Thyroid gland (tissue), 4 donors: Measurements from ENCODE around the gene RBM28. TPM values are rescaled to one million over a fixed set of nuclear protein-coding genes. Genes with fewer than 3 reads are reported as not detected.

ENCODE experiments used
- DNase-seq, 2 donors: peaks; one replicate each; pipeline ENCODE4 v3.0.0-alpha.2; 2019
- H3K27ac ChIP-seq, 3 donors: fragments of 200-600 bp; sonication (generic); 1 replicate in 2 of 3; 2 replicates in 1 of 3; pipeline ENCODE4 v1.5.1; 2016 to 2019; ENCODE audit warnings: mild to moderate bottlenecking in 1 of 3, moderate library complexity in 1 of 3
- H3K27me3 ChIP-seq: fragments of 200-600 bp; sonication (generic); one replicate; pipeline ENCODE4 v1.5.1; 2019
- H3K36me3 ChIP-seq, 2 donors: fragments of 200-600 bp; sonication (generic); one replicate each; pipeline ENCODE4 v1.5.1; 2016 to 2019
- H3K4me1 ChIP-seq, 2 donors: fragments of 200-600 bp; sonication (generic); one replicate each; pipeline ENCODE4 v1.5.1; 2017 to 2019
- H3K4me3 ChIP-seq, 3 donors: fragments of 200-600 bp; sonication (generic); replicated peaks in 1 of 3; 1 replicate in 2 of 3; 2 replicates in 1 of 3; pipeline ENCODE4 v1.5.1; 2016; ENCODE audit warnings: mild to moderate bottlenecking in 1 of 3
- H3K9me3 ChIP-seq: fragments of 200-600 bp; sonication (generic); one replicate; pipeline ENCODE4 v1.5.1; 2017
- CTCF ChIP-seq, 6 experiments: fragments of 200-600 bp in 3 of 6; fragments of 450-650 bp in 3 of 6; sonication (generic) in 3 of 6; IDR thresholded peaks; one replicate each; pipeline ENCODE4 v1.5.1; 2016 to 2019; ENCODE audit warnings: antibody characterized with exemption in 6 of 6, mild to moderate bottlenecking in 2 of 6, inconsistent platforms in 1 of 6, moderate library complexity in 1 of 6
- POLR2A ChIP-seq, 2 donors: fragments of 450-650 bp; IDR thresholded peaks; one replicate each; pipeline ENCODE4 v1.6.1; 2017; ENCODE audit warnings: antibody characterized with exemption in 2 of 2, mild to moderate bottlenecking in 2 of 2, moderate library complexity in 1 of 2
- WGBS, 2 donors: methylation state at CpG; one replicate each; pipeline ENCODE4 v1.1.5; 2017; 5-methylcytosine and 5-hydroxymethylcytosine counted together
- intact Hi-C: fragments of 100-400 bp; cut with DNase I; formaldehyde crosslinking; loops from one replicate; pipeline ENCODE4 v1.15.1; 2023
- total RNA-seq, 4 donors: library from RNA; depleted of rRNA; stranded (reverse); fragments of >200 nt; gene quantifications; one replicate each; pipeline ENCODE4 v1.2.3, GENCODE V29; 2016

Gene RBM28
- total RNA-seq, 4 donors from 2014 or later, result 19.1 to 36.9 (median 27.7) TPM

- no peak for DNase-seq
- intact Hi-C loops, result loop anchor here (2.0 kb wide), 1 partner anchor 41 kb away; no protein-coding TSS in a partner anchor
- H3K4me1 ChIP-seq, result no peaks in the 10 kb centered on the region
- H3K27me3 ChIP-seq, result no peaks in the 10 kb centered on the region
- no peaks in the 10 kb centered on the region for H3K9me3 ChIP-seq
- peaks cover 0 to 8% of the 10 kb centered on the region in 2 donors for H3K36me3 ChIP-seq
- 54 to 68% methylated on average over 4 of the region's 9 CpGs for WGBS, 2 donors
- H3K4me3 ChIP-seq, result no peak overlapping the region
- no peak for TF ChIP-seq CTCF (IDR thresholded peaks at IDR 0.05)
- TF ChIP-seq POLR2A (IDR thresholded peaks at IDR 0.05), result no peak
- H3K27ac ChIP-seq, result no peak overlapping the region
Observed at GRCh38 chr7:128389618-128390329, 46.1 kb upstream of the RBM28 start.

GRCh38 chr7:128389085-128389617 lies 45.4 kb upstream of the RBM28 start:
- no peaks in the 10 kb centered on the region for H3K9me3 ChIP-seq
- no peak for DNase-seq
- TF ChIP-seq CTCF (IDR thresholded peaks at IDR 0.05) (no peak), POLR2A (IDR thresholded peaks at IDR 0.05) (no peak)
- H3K36me3 ChIP-seq, result peaks cover 0 to 1% of the 10 kb centered on the region in 2 donors
- no peak overlapping the region for H3K4me3 ChIP-seq
- no peaks in the 10 kb centered on the region for H3K27me3 ChIP-seq
- intact Hi-C loops, result loop anchor here (2.0 kb wide), 1 partner anchor 40 kb away; no protein-coding TSS in a partner anchor
- no peak overlapping the region for H3K27ac ChIP-seq
- WGBS, 2 donors, result 48 to 63% methylated on average over 2 of the region's 2 CpGs
- H3K4me1 ChIP-seq, result no peaks in the 10 kb centered on the region

GRCh38 chr7:128388145-128388485 lies 44.4 kb upstream of the RBM28 start:
- TF ChIP-seq CTCF (IDR thresholded peaks at IDR 0.05), result no peak
- TF ChIP-seq POLR2A (IDR thresholded peaks at IDR 0.05), result no peak
- no peaks in the 10 kb centered on the region for H3K27me3 ChIP-seq
- H3K9me3 ChIP-seq, result no peaks in the 10 kb centered on the region
- no peaks in the 10 kb centered on the region for H3K36me3 ChIP-seq
- H3K4me3 ChIP-seq, result no peak overlapping the region
- no peak for DNase-seq
- H3K27ac ChIP-seq, result no peak overlapping the region
- intact Hi-C loops, result loop anchor here (2.0 kb wide), 1 partner anchor 39 kb away; no protein-coding TSS in a partner anchor
- no peaks in the 10 kb centered on the region for H3K4me1 ChIP-seq
- 36 to 54% methylated on average over 3 of the region's 3 CpGs for WGBS, 2 donors

- DNase-seq, result peak; percentile 68 to 69
- Histone ChIP-seq H3K4me1 (no peaks in the 10 kb centered on the region), H3K27me3 (no peaks in the 10 kb centered on the region), H3K9me3 (no peaks in the 10 kb centered on the region), H3K27ac (no peak overlapping the region), H3K4me3 (no peak overlapping the region), H3K36me3 (no peaks in the 10 kb centered on the region)
- peak; percentile 64 to 88 (median 74) for TF ChIP-seq CTCF (IDR thresholded peaks at IDR 0.05)
- no peak for TF ChIP-seq POLR2A (IDR thresholded peaks at IDR 0.05)
- intact Hi-C loops, result loop anchor here (2.0 kb wide), 1 partner anchor 39 kb away; no protein-coding TSS in a partner anchor
- WGBS, 2 donors, result 23 to 25% methylated on average over 19 to 24 of the region's 24 CpGs
Observed at GRCh38 chr7:128387216-128388144, 43.8 kb upstream of the RBM28 start.
